K562 (cell line): ENCODE data around the gene TOMM6. TPM values are rescaled to one million over a fixed set of nuclear protein-coding genes. Genes with fewer than 3 reads are reported as not detected.

ENCODE experiments used
- CBFA2T3 ChIP-seq: fragments of 450-650 bp; IDR thresholded peaks from 2 replicates; pipeline ENCODE4 v1.6.1; 2017
- CBX1 ChIP-seq: sonication (generic); IDR thresholded peaks from 2 replicates; pipeline ENCODE4 v1.6.1; 2016; ENCODE audit warnings: antibody characterized with exemption, low read depth, mild to moderate bottlenecking
- CREM ChIP-seq: IDR thresholded peaks from 2 replicates; pipeline ENCODE4 v1.6.1; 2014; ENCODE audit warnings: antibody characterized with exemption, low read depth
- DPF2 ChIP-seq: fragments of 450-650 bp; IDR thresholded peaks from 2 replicates; pipeline ENCODE4 v1.6.1; 2016
- HDAC6 ChIP-seq: IDR thresholded peaks from 2 replicates; pipeline ENCODE4 v1.6.1; 2012; ENCODE audit warnings: low read depth, mild to moderate bottlenecking, control low read depth, inconsistent platforms, low read length, moderate library complexity
- JUND ChIP-seq, 2 experiments: IDR thresholded peaks; 2 replicates in 1 of 2; 3 replicates in 1 of 2; pipeline ENCODE4 v1.6.1; 2011; ENCODE audit warnings: borderline replicate concordance in 2 of 2, low read depth in 2 of 2, low read length in 2 of 2, improper control_type of control experiment in 1 of 2, missing biosample characterization in 1 of 2, missing genetic modification characterization in 1 of 2, missing genetic modification reagents in 1 of 2
- LEF1 ChIP-seq: fragments of 450-650 bp; IDR thresholded peaks from 2 replicates; pipeline ENCODE4 v1.6.1; 2016; ENCODE audit warnings: mild to moderate bottlenecking
- RBM17 ChIP-seq: fragments of 200-400 bp; formaldehyde crosslinking; IDR thresholded peaks from 2 replicates; pipeline ENCODE4 v1.6.1; 2017; ENCODE audit warnings: low read depth, mild to moderate bottlenecking, low read length, borderline replicate concordance
- SIN3B ChIP-seq: fragments of 450-650 bp; IDR thresholded peaks from 2 replicates; pipeline ENCODE4 v1.6.1; 2017; ENCODE audit warnings: low read depth, mild to moderate bottlenecking, moderate library complexity
- SMARCE1 ChIP-seq: fragments of 450-650 bp; IDR thresholded peaks from 2 replicates; pipeline ENCODE4 v1.7.1; 2016; ENCODE audit warnings: mild to moderate bottlenecking
- SNRNP70 ChIP-seq: fragments of 200-400 bp; formaldehyde crosslinking; optimal IDR thresholded peaks from 2 replicates; pipeline ENCODE3; 2017; ENCODE audit warnings: low read depth, low read length
- SP2 ChIP-seq: IDR thresholded peaks from 2 replicates; pipeline ENCODE4 v1.6.1; 2011; ENCODE audit warnings: mild to moderate bottlenecking, low read depth, low read length, moderate library complexity; ENCODE audit not compliant: poor library complexity, severe bottlenecking; ENCODE audit errors: extremely low read depth
- TAF1 ChIP-seq: IDR thresholded peaks from 2 replicates; pipeline ENCODE4 v1.6.1; 2011; ENCODE audit warnings: mild to moderate bottlenecking, low read length, moderate library complexity; ENCODE audit not compliant: insufficient read depth, control insufficient read depth, severe bottlenecking; ENCODE audit errors: extremely low read depth
- TAF9B ChIP-seq: fragments of 450-650 bp; IDR thresholded peaks from 2 replicates; pipeline ENCODE4 v1.6.1; 2018; ENCODE audit warnings: mild to moderate bottlenecking; ENCODE audit not compliant: partially characterized antibody
- TCF7L2 ChIP-seq: fragments of 150-350 bp; IDR thresholded peaks from 2 replicates; pipeline ENCODE4 v1.6.1; 2016; ENCODE audit warnings: low read depth, mild to moderate bottlenecking, low read length, moderate library complexity
- TRIM24 ChIP-seq, 2 experiments: fragments of 450-650 bp; IDR thresholded peaks; 2 replicates each; pipeline ENCODE4 v1.6.1; 2016
- U2AF2 ChIP-seq: fragments of 200-400 bp; formaldehyde crosslinking; optimal IDR thresholded peaks from 2 replicates; pipeline ENCODE3; 2017; ENCODE audit warnings: low read depth, mild to moderate bottlenecking, low read length
- ZNF165 ChIP-seq: fragments of 250-450 bp; sonication (Bioruptor Pico); IDR thresholded peaks from 2 replicates; pipeline ENCODE4 v1.4.0; 2020; ENCODE audit warnings: borderline replicate concordance
- ZNF584 ChIP-seq: fragments of 200-800 bp; sonication (Bioruptor generic); IDR thresholded peaks from 2 replicates; pipeline ENCODE4 v1.6.1; 2016; ENCODE audit warnings: low read depth, mild to moderate bottlenecking, missing genetic modification characterization, missing compliant biosample characterization
- polyA plus RNA-seq, 8 experiments: library from polyadenylated mRNA; depleted of rRNA in 4 of 8; stranded (reverse) in 5 of 8; unstranded in 3 of 8; fragments of >200 nt; fragmentation: Nextera tagmentation in 2 of 8; fragmentation: Illumina TruSeq in 1 of 8; extraction: Ambion mirVana in 2 of 8; extraction: Trizol in 1 of 8; gene quantifications; 2 replicates each; pipeline versions ENCODE4 v1.2.1 to v1.2.3, GENCODE V29; 2011 to 2014; ENCODE audit warnings: inconsistent platforms in 1 of 8, missing spikeins in 1 of 8
- total RNA-seq, 7 experiments: library from RNA; depleted of rRNA in 6 of 7; stranded (reverse); fragments of >200 nt in 6 of 7; fragmentation: Illumina TruSeq in 2 of 7; extraction: Trizol in 2 of 7; gene quantifications; 2 replicates each; pipeline versions ENCODE4 v1.2.1 to v1.2.3, GENCODE V29; 2011 to 2021; ENCODE audit warnings: low replicate concordance in 1 of 7
- TF ChIP-seq, protein P1 (sequence below): fragments of 250-450 bp; sonication (Bioruptor Pico); IDR thresholded peaks from 2 replicates; pipeline ENCODE4 v1.6.1; 2021; ENCODE audit warnings: mild to moderate bottlenecking
- TF ChIP-seq, protein P2 (sequence below), 3 experiments: IDR thresholded peaks in 2 of 3; conservative IDR thresholded peaks in 1 of 3; 2 replicates each; pipeline ENCODE4 v1.5.1; 2011 to 2012; ENCODE audit warnings: low read length in 3 of 3, mild to moderate bottlenecking in 3 of 3, control low read depth in 2 of 3, improper control_type of control experiment in 1 of 3, inconsistent platforms in 1 of 3, low read depth in 1 of 3, mixed read lengths in 1 of 3, moderate library complexity in 1 of 3; ENCODE audit not compliant: insufficient read depth in 2 of 3

Gene TOMM6
- total and polyA plus RNA-seq, 9 of the 15 experiments (the other 6 are each of a cell fraction or from before 2014, with no cell fraction given): 380 to 2,097 (median 1,065) TPM

DNA sequence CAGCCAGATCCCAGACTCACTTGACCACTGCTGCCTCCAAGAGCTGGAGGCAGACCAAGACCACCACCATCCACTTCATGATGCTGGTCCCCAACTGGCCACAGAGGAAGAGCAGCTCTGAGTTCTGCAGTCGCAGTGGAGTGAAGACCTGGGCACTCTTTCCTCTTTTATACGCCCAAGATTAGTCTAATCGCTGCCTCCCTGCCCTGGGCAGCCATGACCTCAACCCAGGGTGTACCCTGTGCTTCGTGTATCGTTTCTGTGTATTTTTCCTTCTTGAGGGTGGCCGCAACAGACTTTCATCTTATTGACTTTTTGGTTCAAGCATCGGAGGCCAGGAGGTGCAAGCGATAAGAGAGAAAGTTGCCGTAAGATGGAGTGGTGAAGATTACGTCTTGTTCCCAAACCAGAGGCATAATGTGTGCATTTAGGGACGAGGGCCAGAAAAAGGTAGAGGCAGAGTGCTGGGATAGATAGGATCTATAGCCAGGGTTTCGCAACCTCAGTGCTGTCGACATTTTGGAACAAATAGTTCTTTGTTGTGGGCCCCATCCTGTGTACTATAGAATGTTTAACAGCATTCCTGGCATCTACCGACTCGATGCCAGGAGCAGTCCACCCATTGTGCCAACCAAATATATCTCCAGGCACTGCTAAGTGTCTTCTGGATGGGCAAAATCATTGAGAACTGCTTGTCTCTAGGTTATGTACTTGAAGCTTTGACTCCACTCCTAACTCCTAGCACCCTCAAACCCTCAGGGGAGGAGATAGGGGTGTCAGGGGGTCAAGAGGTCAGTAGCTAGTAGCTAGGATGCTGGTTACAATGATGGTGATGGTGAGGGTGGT lies 40.0 kb upstream of the TOMM6 start, which contains the start of gene PGC (continued):
- TF ChIP-seq JUND (IDR thresholded peaks at IDR 0.05; ENCODE audit: borderline replicate concordance, low read depth, low read length): peak; percentile 47; the same call in 1 of the 2 replicates
- no peak for TF ChIP-seq JUND (tag; IDR thresholded peaks at IDR 0.05; ENCODE audit: borderline replicate concordance, low read depth, low read length)
- no peak for TF ChIP-seq SNRNP70
- TF ChIP-seq U2AF2: no peak
- no peak for TF ChIP-seq HDAC6
- peak; percentile 78 for TF ChIP-seq CBFA2T3
- TF ChIP-seq TAF1: no peak
- TF ChIP-seq CREM: peak; percentile 35
- no peak for TF ChIP-seq CBX1
- TF ChIP-seq, protein P1, sequence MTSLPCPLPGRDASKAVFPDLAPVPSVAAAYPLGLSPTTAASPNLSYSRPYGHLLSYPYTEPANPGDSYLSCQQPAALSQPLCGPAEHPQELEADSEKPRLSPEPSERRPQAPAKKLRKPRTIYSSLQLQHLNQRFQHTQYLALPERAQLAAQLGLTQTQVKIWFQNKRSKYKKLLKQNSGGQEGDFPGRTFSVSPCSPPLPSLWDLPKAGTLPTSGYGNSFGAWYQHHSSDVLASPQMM (CRISPR knock-in tag): no peak
- TF ChIP-seq DPF2: peak; percentile 84
- peak; percentile 75; the same call in 1 of the 2 replicates for TF ChIP-seq SMARCE1
- no peak for TF ChIP-seq ZNF584
- TF ChIP-seq ZNF165 (CRISPR knock-in tag): no peak
- no peak for TF ChIP-seq SP2
- TF ChIP-seq, protein P2, sequence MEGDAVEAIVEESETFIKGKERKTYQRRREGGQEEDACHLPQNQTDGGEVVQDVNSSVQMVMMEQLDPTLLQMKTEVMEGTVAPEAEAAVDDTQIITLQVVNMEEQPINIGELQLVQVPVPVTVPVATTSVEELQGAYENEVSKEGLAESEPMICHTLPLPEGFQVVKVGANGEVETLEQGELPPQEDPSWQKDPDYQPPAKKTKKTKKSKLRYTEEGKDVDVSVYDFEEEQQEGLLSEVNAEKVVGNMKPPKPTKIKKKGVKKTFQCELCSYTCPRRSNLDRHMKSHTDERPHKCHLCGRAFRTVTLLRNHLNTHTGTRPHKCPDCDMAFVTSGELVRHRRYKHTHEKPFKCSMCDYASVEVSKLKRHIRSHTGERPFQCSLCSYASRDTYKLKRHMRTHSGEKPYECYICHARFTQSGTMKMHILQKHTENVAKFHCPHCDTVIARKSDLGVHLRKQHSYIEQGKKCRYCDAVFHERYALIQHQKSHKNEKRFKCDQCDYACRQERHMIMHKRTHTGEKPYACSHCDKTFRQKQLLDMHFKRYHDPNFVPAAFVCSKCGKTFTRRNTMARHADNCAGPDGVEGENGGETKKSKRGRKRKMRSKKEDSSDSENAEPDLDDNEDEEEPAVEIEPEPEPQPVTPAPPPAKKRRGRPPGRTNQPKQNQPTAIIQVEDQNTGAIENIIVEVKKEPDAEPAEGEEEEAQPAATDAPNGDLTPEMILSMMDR (IDR thresholded peaks at IDR 0.05 in 2 of 3, conservative IDR thresholded peaks at IDR 0.05 in 1 of 3; ENCODE audit: insufficient read depth in 2 of 3, low read depth in 1 of 3, low read length in 3 of 3): no peak
- no peak for TF ChIP-seq TCF7L2
- no peak for TF ChIP-seq TAF9B
- peak; percentile 73; the same call in 1 of the 2 replicates for TF ChIP-seq LEF1
- no peak for TF ChIP-seq SIN3B
- no peak for TF ChIP-seq RBM17
- peak; percentile 52 to 81; a peak in 3 of 4 replicates for TF ChIP-seq TRIM24 (IDR thresholded peaks at IDR 0.05)
